T47D (cell line): ENCODE results near the gene TNKS1BP1.

Experiments
- DNase-seq, 2 experiments: peaks; one replicate each; pipeline versions ENCODE4 v3.0.0 to v3.0.0-alpha.2; 2011 to 2012; ENCODE audit warnings: low read depth in 1 of 2, low spot score in 1 of 2
- JUND ChIP-seq: IDR thresholded peaks from 2 replicates; pipeline ENCODE4 v1.6.1; 2012; ENCODE audit warnings: low read depth
- in situ Hi-C: cut with HindIII; loops from 2 replicates; pipeline ENCODE4 v1.10.0; 2016; ENCODE audit warnings: low sequenced_read_pairs, low pct_unique_long_range_greater_than_20kb

Gene TNKS1BP1

DNA sequence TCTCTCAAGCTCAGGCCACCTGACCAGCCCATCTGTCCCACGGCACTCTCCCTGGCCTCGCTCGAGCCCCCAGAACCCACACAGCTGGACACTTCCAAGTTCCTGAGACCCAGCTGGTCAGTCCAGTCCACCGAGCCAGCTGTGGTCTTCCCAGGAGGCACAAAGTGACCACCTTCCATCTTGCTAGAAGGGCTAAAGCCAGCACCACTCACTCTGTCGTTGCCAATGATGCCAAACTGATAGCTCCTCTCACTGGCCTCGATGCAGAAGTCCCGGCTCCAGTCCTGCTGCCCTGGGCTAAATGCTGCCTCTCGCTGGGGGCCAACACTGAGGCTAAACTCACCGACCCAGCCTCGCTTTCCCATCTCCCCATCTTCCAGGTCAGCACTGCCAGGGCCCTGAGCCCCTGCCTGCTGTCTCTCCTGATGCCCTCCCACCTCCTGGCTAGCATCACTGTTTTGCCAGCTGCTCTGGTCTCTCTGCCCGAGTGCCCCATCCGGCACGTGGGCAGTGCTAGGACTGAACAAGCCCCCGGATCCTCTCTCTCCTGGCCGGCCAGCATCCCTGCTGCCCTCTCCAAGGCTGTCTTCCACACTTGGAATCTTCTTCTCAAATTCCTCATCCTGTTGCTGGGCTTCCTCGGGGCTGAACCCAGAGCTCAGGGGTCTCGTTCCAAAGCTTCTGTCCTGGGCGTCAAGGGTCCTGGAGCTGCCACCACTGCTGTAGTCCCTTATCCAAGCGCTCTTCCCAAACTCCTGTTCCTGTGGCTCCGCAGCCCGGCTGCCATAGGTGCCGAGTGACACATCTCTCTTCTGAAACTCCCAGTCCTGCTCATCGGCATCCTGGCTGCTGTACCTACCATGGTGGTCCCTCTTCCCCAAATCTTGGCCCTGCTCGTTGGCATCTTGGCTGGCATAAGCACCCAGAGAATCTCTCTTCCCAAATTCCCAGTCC lies 15.4 kb downstream of the TNKS1BP1 start:
- no peak for TF ChIP-seq JUND
- in situ Hi-C loops = no loop called here

DNA sequence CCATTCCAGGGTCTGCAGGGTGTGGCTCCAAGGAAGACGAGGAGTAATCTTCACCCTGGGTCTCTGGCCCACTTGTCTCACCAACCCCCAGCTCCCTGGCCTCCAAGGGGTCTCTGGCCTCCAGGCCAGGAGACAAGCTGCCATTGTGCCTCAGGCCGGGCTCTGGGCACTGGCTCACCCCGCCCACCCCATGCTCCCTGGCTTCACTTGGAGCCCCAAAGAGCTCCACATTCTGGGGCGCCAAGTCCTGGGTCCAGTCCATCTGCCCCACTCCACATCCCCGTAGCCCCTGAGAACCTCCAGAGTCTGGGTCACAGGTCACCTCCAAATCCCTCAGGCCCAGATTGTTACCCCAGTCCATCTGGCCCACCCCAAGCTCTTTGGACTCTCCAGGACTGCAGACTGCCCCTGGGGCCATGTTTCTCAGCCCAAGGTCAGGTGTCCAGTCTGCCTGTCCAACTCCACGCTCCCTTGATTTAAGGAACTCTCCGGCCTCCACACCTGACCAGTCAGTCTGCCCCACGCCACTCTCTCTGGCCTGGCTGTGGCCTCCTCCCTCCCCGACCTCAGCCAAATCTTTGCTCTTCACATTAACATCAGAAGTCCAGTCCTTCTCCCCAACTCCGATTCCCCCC lies 16.2 kb downstream of the TNKS1BP1 start:
- in situ Hi-C loops = no loop called here
- no peak for DNase-seq
- TF ChIP-seq JUND = no peak

More for the DNA sequence above, 15.4 kb downstream of the TNKS1BP1 start:
- DNase-seq = no peak

DNA sequence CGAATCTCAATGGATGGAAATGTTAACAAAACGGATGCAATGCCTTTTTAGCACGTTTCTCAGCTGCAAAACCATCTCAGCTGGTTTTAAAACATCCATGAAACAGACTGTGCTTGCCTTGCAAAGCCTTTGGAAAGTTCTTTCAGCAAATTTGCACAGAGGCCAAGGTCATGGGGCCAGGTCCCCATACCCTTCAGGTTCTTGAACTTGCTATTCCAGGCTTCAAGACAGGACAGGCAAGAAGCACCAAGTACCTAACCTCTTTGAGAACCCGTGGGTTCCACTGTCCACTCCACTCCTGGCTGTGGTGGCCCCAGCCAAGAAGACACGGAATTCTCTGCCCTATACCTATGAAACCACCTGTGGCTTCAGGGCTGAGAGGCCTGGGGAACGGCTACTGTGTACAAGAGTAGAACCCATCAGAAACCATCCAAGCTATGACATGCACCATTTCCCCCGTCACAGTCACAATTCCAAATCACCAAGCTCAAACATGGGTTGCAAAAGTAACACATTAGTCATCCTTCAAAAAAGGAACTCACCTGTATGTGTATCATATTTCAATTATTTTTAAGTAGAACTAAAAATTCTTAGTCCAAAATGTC lies 17.0 kb downstream of the TNKS1BP1 start:
- TF ChIP-seq JUND = no peak
- DNase-seq = no peak
- in situ Hi-C loops = no loop called here

DNA sequence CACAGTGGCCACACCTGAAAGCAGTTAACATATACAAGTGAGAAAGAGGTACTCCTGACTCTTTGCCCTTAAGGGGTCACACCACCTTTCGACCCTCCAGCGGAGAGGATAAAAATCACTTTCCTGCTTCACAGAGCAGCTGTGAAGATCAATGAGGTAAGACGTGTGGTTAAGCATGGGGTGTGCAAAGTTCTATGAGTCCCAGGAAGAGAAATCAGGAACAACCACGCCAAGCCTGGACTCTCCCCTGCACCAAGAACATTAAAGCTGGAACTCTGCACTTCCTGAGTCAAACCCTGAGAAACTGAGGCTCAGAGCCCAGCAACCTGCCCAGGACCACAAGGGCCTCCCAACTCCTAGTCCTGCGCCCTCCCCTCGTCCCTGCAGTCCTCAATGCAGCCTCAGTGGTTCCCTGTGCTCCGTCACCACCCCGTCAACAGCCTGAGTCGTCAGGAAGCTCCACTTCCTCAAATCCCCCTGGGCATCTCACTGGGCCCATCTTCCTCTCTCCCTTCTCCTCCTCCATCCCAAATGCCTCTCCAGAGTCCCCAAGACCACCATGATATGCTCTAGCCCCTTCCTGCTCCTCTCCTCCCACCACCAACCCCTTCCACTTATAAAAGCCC lies 17.7 kb downstream of the TNKS1BP1 start:
- no peak for TF ChIP-seq JUND

DNA sequence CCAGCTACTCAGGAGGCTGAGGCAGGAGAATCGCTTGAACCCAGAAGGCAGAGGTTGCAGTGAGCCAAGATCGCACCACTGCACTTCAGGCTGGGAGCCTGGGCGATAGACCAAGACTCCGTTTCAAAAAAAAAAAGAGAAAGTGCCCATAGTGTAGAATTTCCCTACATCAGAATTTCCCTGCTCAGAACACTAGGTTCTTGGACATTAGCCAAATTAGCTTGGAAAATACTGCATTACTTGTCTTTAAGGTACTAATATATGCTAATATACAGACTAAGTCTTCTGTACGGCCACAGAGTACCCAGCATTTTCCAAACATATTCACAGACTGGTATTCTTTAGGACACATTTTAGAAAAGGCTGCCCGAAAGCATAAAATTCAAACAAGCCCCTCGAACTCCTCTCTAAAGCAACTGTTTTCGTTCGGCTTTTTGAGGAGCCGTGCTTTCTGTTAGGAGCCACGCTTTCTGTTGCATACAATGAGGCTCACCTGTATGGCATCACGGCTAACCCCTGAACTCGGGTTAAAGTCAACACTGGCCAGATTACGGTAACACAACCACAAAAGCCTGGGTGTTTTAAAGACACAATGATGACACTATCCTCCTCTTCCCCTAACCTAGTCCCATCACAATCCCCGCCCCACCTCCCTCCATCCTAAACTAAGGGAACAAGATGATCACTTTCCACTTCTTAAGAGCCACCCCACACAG lies 18.4 kb downstream of the TNKS1BP1 start:
- TF ChIP-seq JUND = no peak
- in situ Hi-C loops = no loop called here
- no peak for DNase-seq

More for the DNA sequence above, 17.7 kb downstream of the TNKS1BP1 start:
- no peak for DNase-seq
- in situ Hi-C loops = no loop called here

DNA sequence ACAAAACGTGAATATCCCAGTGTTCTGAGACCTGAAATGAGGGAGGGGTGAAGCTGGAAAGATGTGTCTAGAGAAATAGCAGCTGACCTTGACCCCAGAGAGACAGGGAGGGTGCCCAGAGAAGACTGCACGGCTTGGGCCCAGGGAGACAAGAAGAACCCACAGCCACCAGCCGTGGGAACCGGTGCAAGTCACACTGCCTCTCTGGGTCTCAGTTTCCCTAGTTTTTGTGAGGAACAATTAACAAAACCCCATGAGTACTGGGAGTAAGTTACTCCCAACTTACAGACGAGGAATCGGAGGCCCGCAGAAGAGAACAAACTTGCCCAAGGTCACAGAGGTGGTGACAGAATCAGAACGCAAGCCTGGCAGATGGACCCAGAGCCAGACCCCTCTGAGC lies 19.2 kb downstream of the TNKS1BP1 start:
- in situ Hi-C loops = no loop called here
- no peak for DNase-seq
- no peak for TF ChIP-seq JUND

DNA sequence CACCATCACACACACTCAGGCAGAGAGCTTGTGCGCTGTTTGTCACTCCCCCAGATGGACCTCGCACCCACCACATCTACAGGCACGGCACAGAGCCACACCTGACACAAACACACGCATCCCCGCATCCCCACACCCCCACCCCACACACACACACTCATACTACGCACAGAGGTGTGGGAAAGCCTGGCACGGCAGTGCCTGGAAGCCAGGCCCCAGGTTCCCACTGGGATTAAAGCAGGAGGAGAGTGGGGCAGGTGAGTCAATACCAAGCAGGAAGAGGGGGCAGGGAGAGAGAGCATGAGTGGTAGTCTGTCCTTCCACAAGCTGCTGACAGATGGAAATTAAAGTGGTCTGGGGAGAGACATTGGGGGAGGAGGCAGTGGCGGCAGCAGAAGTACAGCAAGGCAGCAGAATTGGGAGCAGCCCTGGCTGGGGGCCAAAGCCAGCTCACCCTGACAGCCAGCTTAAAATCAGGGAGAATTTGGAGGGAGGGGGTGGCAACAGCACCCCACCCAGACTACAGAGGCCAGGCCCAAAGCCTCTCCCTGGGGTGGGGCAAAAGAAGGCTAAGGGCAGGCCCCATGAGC lies 20.7 kb downstream of the TNKS1BP1 start:
- no peak for TF ChIP-seq JUND
- in situ Hi-C loops = no loop called here
- DNase-seq = no peak

DNA sequence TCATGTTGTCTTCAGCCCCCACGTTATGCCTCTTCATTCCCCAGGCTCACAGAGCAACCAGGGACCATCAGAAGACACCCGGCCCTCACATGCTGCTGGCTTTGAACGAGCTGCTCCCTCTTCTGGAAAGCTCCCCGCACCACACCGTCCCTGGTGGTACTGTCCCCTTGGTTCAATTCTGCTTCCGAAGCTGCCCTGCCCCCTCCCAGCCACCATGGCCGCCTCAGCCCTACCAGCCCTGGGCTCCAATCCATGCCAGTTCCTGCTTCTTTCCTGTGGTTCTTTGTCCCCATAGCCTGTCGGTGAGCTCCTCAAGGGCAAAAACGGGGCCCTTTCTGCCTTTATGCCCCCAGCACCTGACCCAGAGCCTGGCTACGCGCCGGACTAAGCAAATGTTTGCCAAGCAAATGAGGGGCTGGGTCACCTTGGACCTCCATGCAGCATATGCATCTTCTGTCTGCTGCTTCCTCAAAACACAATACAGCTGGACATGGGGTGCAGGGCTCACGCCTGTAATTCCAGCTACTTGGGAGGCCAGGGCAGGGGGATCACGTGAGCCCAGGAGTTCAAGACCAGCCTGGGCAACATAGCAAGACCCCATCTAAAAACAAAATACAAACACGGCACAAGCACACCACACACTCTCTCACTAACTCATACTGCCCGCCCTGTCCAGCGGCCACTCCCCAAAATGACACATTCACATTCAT lies 21.3 kb downstream of the TNKS1BP1 start:
- DNase-seq = no peak
- in situ Hi-C loops = no loop called here
- TF ChIP-seq JUND = no peak

DNA sequence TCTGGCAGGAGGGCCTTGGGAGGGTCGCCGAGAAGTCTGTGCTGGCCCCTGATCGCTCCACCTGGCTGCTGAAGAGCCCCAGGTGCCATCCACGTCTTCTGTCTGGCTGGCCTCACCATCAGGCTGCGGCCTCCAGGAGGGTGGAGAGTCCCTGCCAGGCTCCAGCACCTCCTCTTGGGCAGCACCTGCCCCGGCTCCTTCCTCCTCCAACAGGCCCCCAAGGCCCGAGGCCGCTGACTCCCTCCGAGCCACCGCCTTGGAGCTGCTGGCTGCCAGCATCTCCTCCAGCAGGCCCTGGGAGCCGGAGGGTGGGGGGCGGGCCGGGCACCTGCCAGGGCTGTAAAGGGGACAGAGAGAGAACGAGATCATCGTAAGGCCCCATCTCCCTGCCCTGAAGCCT lies 22.3 kb downstream of the TNKS1BP1 start:
- TF ChIP-seq JUND = no peak
- no peak for DNase-seq
- in situ Hi-C loops = no loop called here

DNA sequence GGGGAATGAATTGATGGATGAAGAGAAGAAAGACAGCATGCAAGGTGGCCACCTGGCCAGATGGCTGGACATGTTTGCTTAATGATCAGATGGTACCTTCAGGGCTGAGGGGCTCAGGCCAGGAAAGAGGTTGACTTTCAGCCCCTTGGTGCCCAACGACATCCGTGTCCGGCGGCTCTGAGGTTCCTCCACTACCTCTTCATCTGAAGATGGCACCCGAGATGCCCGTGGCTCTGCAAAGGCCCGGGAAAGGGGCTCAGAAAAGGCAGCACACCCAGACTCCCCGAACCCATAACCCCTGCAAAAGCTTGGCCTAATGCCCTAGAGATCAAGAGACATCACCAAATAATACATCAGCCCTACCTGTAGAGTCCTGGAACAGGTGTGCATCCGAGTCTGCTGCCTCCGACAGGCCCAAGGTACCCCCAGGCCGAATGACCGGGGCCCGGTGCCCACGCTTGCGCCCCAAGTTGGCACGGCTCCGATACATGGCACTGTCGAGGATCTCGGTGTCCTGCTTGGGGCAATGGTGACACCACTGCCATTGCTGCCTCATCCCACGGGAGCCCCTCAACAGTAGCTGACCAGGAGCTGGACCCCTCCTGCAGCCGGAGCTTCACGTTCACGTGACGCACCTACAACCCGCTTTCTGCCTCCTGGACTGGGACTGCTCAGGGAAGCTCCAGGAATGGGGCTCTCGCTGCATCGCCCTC lies 22.9 kb downstream of the TNKS1BP1 start:
- no peak for TF ChIP-seq JUND
- in situ Hi-C loops = no loop called here
- no peak for DNase-seq

DNA sequence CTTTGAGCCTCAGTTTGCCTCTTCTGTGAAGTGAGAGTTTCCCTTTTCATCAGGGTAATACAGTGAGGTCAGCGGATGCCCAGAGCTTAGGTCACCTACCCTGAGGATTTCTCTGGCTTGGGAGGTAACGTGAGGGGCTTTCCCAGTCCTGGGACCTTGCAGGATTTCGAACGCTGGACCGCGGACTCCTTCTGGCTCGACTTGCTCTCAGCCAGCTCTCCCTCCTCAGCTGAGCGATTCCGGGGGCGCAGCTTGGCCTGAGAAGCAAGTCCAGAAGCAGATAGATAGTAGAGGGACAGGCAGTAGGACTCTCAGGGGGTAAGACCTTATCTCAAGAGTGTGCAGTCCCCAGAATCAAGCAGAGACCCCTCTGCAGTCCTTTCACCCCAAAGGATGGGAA lies 24.0 kb downstream of the TNKS1BP1 start:
- TF ChIP-seq JUND = no peak
- in situ Hi-C loops = no loop called here
- no peak for DNase-seq
